NB4 (cell line): ENCODE measurements around the gene RRN3.
"Not testable (repeated sequence)": the region's sequence is repeated elsewhere in the genome, so short reads cannot be mapped to it uniquely, and the experiment has no call there.

Experiments used
- CTCF ChIP-seq: IDR thresholded peaks from one replicate; pipeline ENCODE4 v1.5.1; 2012; ENCODE audit warnings: low read depth, low read length
- MYC ChIP-seq: IDR thresholded peaks from 2 replicates; pipeline ENCODE4 v1.6.1; 2011; ENCODE audit warnings: low read depth, low read length
- POLR2A ChIP-seq: IDR thresholded peaks from 2 replicates; pipeline ENCODE4 v1.6.1; 2011; ENCODE audit warnings: mild to moderate bottlenecking; ENCODE audit not compliant: insufficient read length; ENCODE audit errors: extremely low read depth

GRCh38 chr16:15082788-15083187, 11.3 kb downstream of the RRN3 start:
- not testable (repeated sequence) for TF ChIP-seq MYC, POLR2A, CTCF
